ENCODE results near the gene PGAM5. TPM values are rescaled to one million over a fixed set of nuclear protein-coding genes. Genes with fewer than 3 reads are reported as not detected.

The PGAM5 gene
- total and polyA plus RNA-seq, 2 of the 13 experiments (the other 11 are each of a cell fraction or from before 2014, with no cell fraction given), result 18.0 to 77.9 TPM

DNA sequence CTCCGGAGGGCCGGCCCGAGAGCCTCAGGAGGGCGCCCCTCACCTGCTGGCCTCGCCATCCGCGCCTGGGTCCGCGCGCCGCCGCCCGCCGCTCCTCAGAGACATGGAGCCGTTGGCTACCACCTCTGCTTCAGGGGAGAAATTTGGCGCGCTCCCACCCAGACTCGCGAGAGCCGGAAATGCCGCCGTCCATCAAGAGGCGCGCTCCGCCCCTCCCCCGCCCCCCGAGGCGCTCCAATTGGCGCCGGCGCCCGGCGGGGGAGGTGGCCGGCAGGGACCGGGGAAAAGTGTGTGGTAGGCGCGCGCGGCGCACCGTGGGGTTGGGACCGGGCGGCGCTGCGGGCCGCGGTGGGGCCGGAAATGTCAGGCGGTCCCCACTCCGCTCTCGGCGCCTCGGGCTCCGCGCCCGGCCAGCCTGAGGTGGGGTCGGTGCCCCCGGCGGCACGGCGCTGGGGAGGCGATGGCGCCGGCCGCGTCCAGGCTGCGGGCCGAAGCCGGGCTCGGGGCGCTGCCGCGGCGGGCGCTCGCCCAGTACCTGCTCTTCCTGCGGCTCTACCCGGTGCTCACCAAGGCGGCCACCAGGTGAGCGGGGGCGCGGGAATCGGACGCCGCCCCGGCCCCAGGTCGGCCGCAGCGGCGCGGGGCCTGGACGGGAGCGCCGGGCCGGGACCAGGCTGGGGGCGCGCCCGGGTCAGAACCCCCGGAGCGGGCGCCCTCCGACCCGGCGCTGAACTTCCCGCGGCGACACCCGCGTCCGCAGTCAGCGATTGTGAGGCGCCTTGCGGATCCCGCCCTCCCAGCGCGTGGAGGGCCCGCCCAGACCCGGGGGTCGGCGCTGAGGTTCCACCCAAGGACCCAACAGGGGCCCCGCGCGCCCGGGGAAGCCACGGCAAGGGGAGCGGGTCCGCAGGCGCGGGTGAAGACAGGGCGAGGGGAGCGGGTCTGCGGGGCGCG lies 23.2 kb upstream of the PGAM5 start, which contains the start of the genes POLE and PXMP2 (continued):
- TF ChIP-seq ZNF30 (CRISPR knock-in tag; IDR thresholded peaks at IDR 0.05), result no peak
- 0 out of 2 replicates have a peak, but pooled peaks have one; percentile 30 for TF ChIP-seq ZNF501 (CRISPR knock-in tag; IDR thresholded peaks at IDR 0.05)
- TF ChIP-seq PAF1 (CRISPR knock-in tag; IDR thresholded peaks at IDR 0.05), result no peak
- TF ChIP-seq SRY (CRISPR knock-in tag; IDR thresholded peaks at IDR 0.05), result no peak
- no peak for TF ChIP-seq ZNF616 (CRISPR knock-in tag; IDR thresholded peaks at IDR 0.05; ENCODE audit: low read depth)
- no peak for TF ChIP-seq MIER2 (CRISPR knock-in tag; IDR thresholded peaks at IDR 0.05)
- no peak for TF ChIP-seq HMG20B (CRISPR knock-in tag; conservative IDR thresholded peaks at IDR 0.05)
- TF ChIP-seq ZNF7 (CRISPR knock-in tag; IDR thresholded peaks at IDR 0.05), result no peak
- TF ChIP-seq ZBTB3 (CRISPR knock-in tag; IDR thresholded peaks at IDR 0.05; ENCODE audit: borderline replicate concordance, low read depth), result no peak
- peak; percentile 63; the same call in 1 of the 2 replicates for TF ChIP-seq ZNF891 (CRISPR knock-in tag; IDR thresholded peaks at IDR 0.05)
- TF ChIP-seq SP4 (CRISPR knock-in tag; IDR thresholded peaks at IDR 0.05), result peak; percentile 94
- TF ChIP-seq ZNF788 (CRISPR knock-in tag; IDR thresholded peaks at IDR 0.05; ENCODE audit: borderline replicate concordance), result peak; percentile 85
- no peak for TF ChIP-seq ZNF460 (CRISPR knock-in tag; IDR thresholded peaks at IDR 0.05; ENCODE audit: borderline replicate concordance)
- peak; percentile 64; the same call in 1 of the 2 replicates for TF ChIP-seq REL (CRISPR knock-in tag; conservative IDR thresholded peaks at IDR 0.05)
- TF ChIP-seq, protein P1, sequence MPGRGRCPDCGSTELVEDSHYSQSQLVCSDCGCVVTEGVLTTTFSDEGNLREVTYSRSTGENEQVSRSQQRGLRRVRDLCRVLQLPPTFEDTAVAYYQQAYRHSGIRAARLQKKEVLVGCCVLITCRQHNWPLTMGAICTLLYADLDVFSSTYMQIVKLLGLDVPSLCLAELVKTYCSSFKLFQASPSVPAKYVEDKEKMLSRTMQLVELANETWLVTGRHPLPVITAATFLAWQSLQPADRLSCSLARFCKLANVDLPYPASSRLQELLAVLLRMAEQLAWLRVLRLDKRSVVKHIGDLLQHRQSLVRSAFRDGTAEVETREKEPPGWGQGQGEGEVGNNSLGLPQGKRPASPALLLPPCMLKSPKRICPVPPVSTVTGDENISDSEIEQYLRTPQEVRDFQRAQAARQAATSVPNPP (CRISPR knock-in tag; IDR thresholded peaks at IDR 0.05), result peak; percentile 51; the same call in 1 of the 2 replicates
- peak; percentile 42; the same call in 1 of the 2 replicates for TF ChIP-seq SP2 (CRISPR knock-in tag; IDR thresholded peaks at IDR 0.05)
- no peak for TF ChIP-seq ZNF552 (CRISPR knock-in tag; IDR thresholded peaks at IDR 0.05; ENCODE audit: borderline replicate concordance)
- TF ChIP-seq, protein P2, sequence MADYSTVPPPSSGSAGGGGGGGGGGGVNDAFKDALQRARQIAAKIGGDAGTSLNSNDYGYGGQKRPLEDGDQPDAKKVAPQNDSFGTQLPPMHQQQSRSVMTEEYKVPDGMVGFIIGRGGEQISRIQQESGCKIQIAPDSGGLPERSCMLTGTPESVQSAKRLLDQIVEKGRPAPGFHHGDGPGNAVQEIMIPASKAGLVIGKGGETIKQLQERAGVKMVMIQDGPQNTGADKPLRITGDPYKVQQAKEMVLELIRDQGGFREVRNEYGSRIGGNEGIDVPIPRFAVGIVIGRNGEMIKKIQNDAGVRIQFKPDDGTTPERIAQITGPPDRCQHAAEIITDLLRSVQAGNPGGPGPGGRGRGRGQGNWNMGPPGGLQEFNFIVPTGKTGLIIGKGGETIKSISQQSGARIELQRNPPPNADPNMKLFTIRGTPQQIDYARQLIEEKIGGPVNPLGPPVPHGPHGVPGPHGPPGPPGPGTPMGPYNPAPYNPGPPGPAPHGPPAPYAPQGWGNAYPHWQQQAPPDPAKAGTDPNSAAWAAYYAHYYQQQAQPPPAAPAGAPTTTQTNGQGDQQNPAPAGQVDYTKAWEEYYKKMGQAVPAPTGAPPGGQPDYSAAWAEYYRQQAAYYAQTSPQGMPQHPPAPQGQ (CRISPR knock-in tag; IDR thresholded peaks at IDR 0.05; ENCODE audit: borderline replicate concordance), result no peak
- TF ChIP-seq HOXA5 (CRISPR knock-in tag; IDR thresholded peaks at IDR 0.05), result 0 out of 2 replicates have a peak, but pooled peaks have one; percentile 50
- TF ChIP-seq, protein P3, sequence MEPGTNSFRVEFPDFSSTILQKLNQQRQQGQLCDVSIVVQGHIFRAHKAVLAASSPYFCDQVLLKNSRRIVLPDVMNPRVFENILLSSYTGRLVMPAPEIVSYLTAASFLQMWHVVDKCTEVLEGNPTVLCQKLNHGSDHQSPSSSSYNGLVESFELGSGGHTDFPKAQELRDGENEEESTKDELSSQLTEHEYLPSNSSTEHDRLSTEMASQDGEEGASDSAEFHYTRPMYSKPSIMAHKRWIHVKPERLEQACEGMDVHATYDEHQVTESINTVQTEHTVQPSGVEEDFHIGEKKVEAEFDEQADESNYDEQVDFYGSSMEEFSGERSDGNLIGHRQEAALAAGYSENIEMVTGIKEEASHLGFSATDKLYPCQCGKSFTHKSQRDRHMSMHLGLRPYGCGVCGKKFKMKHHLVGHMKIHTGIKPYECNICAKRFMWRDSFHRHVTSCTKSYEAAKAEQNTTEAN (CRISPR knock-in tag; conservative IDR thresholded peaks at IDR 0.05), result 0 out of 2 replicates have a peak, but pooled peaks have one; percentile 29
- TF ChIP-seq RBM22 (optimal IDR thresholded peaks at IDR 0.05; ENCODE audit: low read length), result no peak
- no peak for TF ChIP-seq ZNF569 (CRISPR knock-in tag; IDR thresholded peaks at IDR 0.05; ENCODE audit: borderline replicate concordance)
- peak; percentile 68 for TF ChIP-seq PHF21A (CRISPR knock-in tag; IDR thresholded peaks at IDR 0.05)
- TF ChIP-seq CHD4 (IDR thresholded peaks at IDR 0.05; ENCODE audit: borderline replicate concordance, low read length), result no peak
- TF ChIP-seq JUNB (CRISPR knock-in tag; IDR thresholded peaks at IDR 0.05; ENCODE audit: borderline replicate concordance), result no peak
